Measurements from ENCODE around the gene ZNF580.

Gene ZNF580

GRCh38 chr19:55624109-55625003, 16.4 kb upstream of the ZNF580 start, which contains the start of gene ZNF784:
TSS of gene ZNF784 (minus strand) at chr19:55624566. CDS start at chr19:55624561, 5 bp downstream.
- peak within 1 kb of the TSS; percentile 86 for H3K4me2 ChIP-seq (ENCODE audit: insufficient read depth, low read length, poor library complexity, severe bottlenecking)
- peaks cover 13 to 24% of the 10 kb centered on the region in 2 donors for H3K36me3 ChIP-seq (replicated peaks in 1 of 2; ENCODE audit: control insufficient read depth in 2 of 2, insufficient read depth in 2 of 2, low read length in 2 of 2)
- no peak within 1 kb of the TSS for H4K91ac ChIP-seq (ENCODE audit: low read depth, low read length, poor library complexity)
- peaks cover 0 to 6% of the 10 kb centered on the region in 2 donors for H3K4me1 ChIP-seq (ENCODE audit: control insufficient read depth in 2 of 2, insufficient read depth in 1 of 2, low read depth in 1 of 2, low read length in 2 of 2)
- no peak within 1 kb of the TSS for H2BK120ac ChIP-seq (ENCODE audit: low read depth, low read length)
- H2BK12ac ChIP-seq (ENCODE audit: low read length), result no peak within 1 kb of the TSS
- H3K4me3 ChIP-seq (ENCODE audit: low read length in 2 of 2), result peak within 1 kb of the TSS; percentile 79 to 81
- no peak within 1 kb of the TSS for H4K8ac ChIP-seq (ENCODE audit: low read depth, low read length)
- peak within 1 kb of the TSS; percentile 7 for H2BK15ac ChIP-seq (ENCODE audit: low read length)
- no peaks in the 10 kb centered on the region for H3K79me1 ChIP-seq (ENCODE audit: low read depth, low read length)
- peak; percentile 96 for DNase-seq (ENCODE audit: low spot score)
- WGBS, 2 donors (ENCODE audit: extremely low coverage in 2 of 2, insufficient read length in 2 of 2, insufficient replicate concordance in 1 of 2), result no CpG with 5 or more reads among the region's 56 CpGs
- H3K9ac ChIP-seq (ENCODE audit: low read depth, low read length, poor library complexity), result peak within 1 kb of the TSS; percentile 72
- H3K23ac ChIP-seq (ENCODE audit: low read depth, low read length, poor library complexity), result peak within 1 kb of the TSS; percentile 78
- H2AK5ac ChIP-seq (ENCODE audit: low read depth, low read length), result no peak within 1 kb of the TSS
- peak within 1 kb of the TSS; percentile 96 for H3K18ac ChIP-seq (ENCODE audit: low read length)
- no peaks in the 10 kb centered on the region for H3K9me3 ChIP-seq (replicated peaks in 1 of 2; ENCODE audit: control insufficient read depth in 2 of 2, insufficient read depth in 1 of 2, low read depth in 1 of 2, low read length in 2 of 2)
- H3K27me3 ChIP-seq (ENCODE audit: control insufficient read depth in 3 of 3, insufficient read depth in 3 of 3, low read depth in 1 of 3, low read length in 3 of 3), result no peaks in the 10 kb centered on the region
- H3K4ac ChIP-seq (ENCODE audit: low read length), result no peak within 1 kb of the TSS
- peak within 1 kb of the TSS; percentile 96 for H3K27ac ChIP-seq (replicated peaks; ENCODE audit: low read length)
- H3K14ac ChIP-seq (ENCODE audit: low read length), result no peak within 1 kb of the TSS
- H2BK5ac ChIP-seq (ENCODE audit: low read length), result no peak within 1 kb of the TSS
- H2AFZ ChIP-seq (ENCODE audit: low read length), result peak within 1 kb of the TSS; percentile 94

DNA sequence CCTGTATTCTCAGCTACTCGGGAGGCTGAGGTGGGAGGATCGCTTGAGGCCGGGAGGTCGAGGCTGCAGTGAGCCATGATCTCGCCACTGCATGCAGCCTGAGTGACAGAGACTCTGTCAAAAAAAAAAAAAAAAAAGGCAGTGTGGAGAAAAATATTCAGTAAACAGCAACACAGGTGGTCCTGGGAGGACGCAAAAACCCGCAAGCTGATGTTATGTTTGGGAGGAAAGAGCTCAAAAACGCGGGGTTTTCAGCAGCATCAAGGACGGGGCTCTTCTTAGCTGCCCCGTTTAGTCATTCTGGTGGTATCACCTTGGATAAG, 15.8 kb upstream of the ZNF580 start:
- H3K14ac ChIP-seq (ENCODE audit: low read length), result no peak overlapping the region
- no peak for DNase-seq (ENCODE audit: low spot score)
- H2AK5ac ChIP-seq (ENCODE audit: low read depth, low read length), result no peak overlapping the region
- H3K36me3 ChIP-seq (replicated peaks in 1 of 2; ENCODE audit: control insufficient read depth in 2 of 2, insufficient read depth in 2 of 2, low read length in 2 of 2), result peaks cover 10 to 20% of the 10 kb centered on the region in 2 donors
- H3K4ac ChIP-seq (ENCODE audit: low read length), result no peak overlapping the region
- H3K9ac ChIP-seq (ENCODE audit: low read depth, low read length, poor library complexity), result no peak overlapping the region
- peak overlapping the region; percentile 77 for H3K23ac ChIP-seq (ENCODE audit: low read depth, low read length, poor library complexity)
- no peak overlapping the region for H2BK12ac ChIP-seq (ENCODE audit: low read length)
- H3K4me2 ChIP-seq (ENCODE audit: insufficient read depth, low read length, poor library complexity, severe bottlenecking), result peak overlapping the region; percentile 86
- peak overlapping the region; percentile 61 for H3K27ac ChIP-seq (replicated peaks; ENCODE audit: low read length)
- no CpG with 5 or more reads among the region's 11 CpGs for WGBS, 2 donors (ENCODE audit: extremely low coverage in 2 of 2, insufficient read length in 2 of 2, insufficient replicate concordance in 1 of 2)
- peak overlapping the region; percentile 7 for H2BK15ac ChIP-seq (ENCODE audit: low read length)
- H3K4me3 ChIP-seq (ENCODE audit: low read length in 2 of 2), result peak overlapping the region; percentile 60 to 79
- no peaks in the 10 kb centered on the region for H3K79me1 ChIP-seq (ENCODE audit: low read depth, low read length)
- H2AFZ ChIP-seq (ENCODE audit: low read length), result peak overlapping the region; percentile 94
- H2BK120ac ChIP-seq (ENCODE audit: low read depth, low read length), result no peak overlapping the region
- no peak overlapping the region for H2BK5ac ChIP-seq (ENCODE audit: low read length)
- no peaks in the 10 kb centered on the region for H3K9me3 ChIP-seq (replicated peaks in 1 of 2; ENCODE audit: control insufficient read depth in 2 of 2, insufficient read depth in 1 of 2, low read depth in 1 of 2, low read length in 2 of 2)
- H3K27me3 ChIP-seq (ENCODE audit: control insufficient read depth in 3 of 3, insufficient read depth in 3 of 3, low read depth in 1 of 3, low read length in 3 of 3), result no peaks in the 10 kb centered on the region
- H3K4me1 ChIP-seq (ENCODE audit: control insufficient read depth in 2 of 2, insufficient read depth in 1 of 2, low read depth in 1 of 2, low read length in 2 of 2), result peaks cover 0 to 6% of the 10 kb centered on the region in 2 donors
- H4K8ac ChIP-seq (ENCODE audit: low read depth, low read length), result no peak overlapping the region
- peak overlapping the region; percentile 77 for H3K18ac ChIP-seq (ENCODE audit: low read length)
- H4K91ac ChIP-seq (ENCODE audit: low read depth, low read length, poor library complexity), result no peak overlapping the region

DNA sequence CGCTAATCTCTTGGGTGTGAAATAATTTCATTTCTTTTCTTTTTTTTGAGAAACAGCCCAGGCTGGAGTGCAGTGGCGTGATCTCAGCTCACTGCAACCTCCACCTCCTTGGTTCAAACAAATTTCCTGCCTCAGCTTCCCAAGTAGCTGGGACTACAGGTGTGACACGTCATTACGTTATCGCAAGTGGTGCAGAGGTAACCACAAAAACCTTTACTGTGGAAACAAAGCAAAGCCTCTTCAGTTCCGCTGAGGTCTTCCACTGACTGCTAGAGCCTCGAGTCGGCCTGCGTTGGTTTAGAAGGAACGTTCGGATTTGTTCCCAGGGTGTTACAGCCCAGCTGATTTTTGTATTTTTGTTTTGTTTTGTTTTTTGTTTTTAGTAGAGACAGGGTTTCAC, 14.5 kb upstream of the ZNF580 start:
- Histone ChIP-seq H4K91ac (ENCODE audit: low read depth, low read length, poor library complexity) (no peak overlapping the region), H3K4me3 (ENCODE audit: low read length in 2 of 2) (no peak overlapping the region), H3K4me1 (ENCODE audit: control insufficient read depth in 2 of 2, insufficient read depth in 1 of 2, low read depth in 1 of 2, low read length in 2 of 2) (peaks cover 0 to 6% of the 10 kb centered on the region in 2 donors), H3K4ac (ENCODE audit: low read length) (no peak overlapping the region), H2BK12ac (ENCODE audit: low read length) (no peak overlapping the region), H3K23ac (ENCODE audit: low read depth, low read length, poor library complexity) (no peak overlapping the region), H3K27me3 (ENCODE audit: control insufficient read depth in 3 of 3, insufficient read depth in 3 of 3, low read depth in 1 of 3, low read length in 3 of 3) (no peaks in the 10 kb centered on the region), H3K9ac (ENCODE audit: low read depth, low read length, poor library complexity) (no peak overlapping the region), H3K9me3 (replicated peaks in 1 of 2; ENCODE audit: control insufficient read depth in 2 of 2, insufficient read depth in 1 of 2, low read depth in 1 of 2, low read length in 2 of 2) (no peaks in the 10 kb centered on the region), H3K36me3 (replicated peaks in 1 of 2; ENCODE audit: control insufficient read depth in 2 of 2, insufficient read depth in 2 of 2, low read length in 2 of 2) (peaks cover 3 to 7% of the 10 kb centered on the region in 2 donors), H3K4me2 (ENCODE audit: insufficient read depth, low read length, poor library complexity, severe bottlenecking) (no peak overlapping the region), H3K79me1 (ENCODE audit: low read depth, low read length) (no peaks in the 10 kb centered on the region), H2AFZ (ENCODE audit: low read length) (no peak overlapping the region), H2BK15ac (ENCODE audit: low read length) (no peak overlapping the region), H2BK5ac (ENCODE audit: low read length) (no peak overlapping the region), H3K14ac (ENCODE audit: low read length) (no peak overlapping the region), H2AK5ac (ENCODE audit: low read depth, low read length) (no peak overlapping the region), H3K18ac (ENCODE audit: low read length) (no peak overlapping the region), H4K8ac (ENCODE audit: low read depth, low read length) (no peak overlapping the region), H2BK120ac (ENCODE audit: low read depth, low read length) (no peak overlapping the region), H3K27ac (replicated peaks; ENCODE audit: low read length) (no peak overlapping the region)
- no peak for DNase-seq (ENCODE audit: low spot score)
- no CpG with 5 or more reads among the region's 11 CpGs for WGBS, 2 donors (ENCODE audit: extremely low coverage in 2 of 2, insufficient read length in 2 of 2, insufficient replicate concordance in 1 of 2)

- Histone ChIP-seq H2BK120ac (ENCODE audit: low read depth, low read length) (no peak overlapping the region), H3K27ac (replicated peaks; ENCODE audit: low read length) (no peak overlapping the region), H3K27me3 (ENCODE audit: control insufficient read depth in 3 of 3, insufficient read depth in 3 of 3, low read depth in 1 of 3, low read length in 3 of 3) (no peaks in the 10 kb centered on the region), H3K36me3 (replicated peaks in 1 of 2; ENCODE audit: control insufficient read depth in 2 of 2, insufficient read depth in 2 of 2, low read length in 2 of 2) (no peaks in the 10 kb centered on the region), H3K23ac (ENCODE audit: low read depth, low read length, poor library complexity) (no peak overlapping the region), H4K8ac (ENCODE audit: low read depth, low read length) (no peak overlapping the region), H3K79me1 (ENCODE audit: low read depth, low read length) (peaks cover 18% of the 10 kb centered on the region), H3K9ac (ENCODE audit: low read depth, low read length, poor library complexity) (no peak overlapping the region), H3K14ac (ENCODE audit: low read length) (no peak overlapping the region), H3K4me2 (ENCODE audit: insufficient read depth, low read length, poor library complexity, severe bottlenecking) (no peak overlapping the region), H2BK12ac (ENCODE audit: low read length) (no peak overlapping the region), H3K9me3 (replicated peaks in 1 of 2; ENCODE audit: control insufficient read depth in 2 of 2, insufficient read depth in 1 of 2, low read depth in 1 of 2, low read length in 2 of 2) (no peaks in the 10 kb centered on the region), H3K4me3 (ENCODE audit: low read length in 2 of 2) (no peak overlapping the region), H2AFZ (ENCODE audit: low read length) (peak overlapping the region; percentile 68), H3K4ac (ENCODE audit: low read length) (no peak overlapping the region), H2AK5ac (ENCODE audit: low read depth, low read length) (peak overlapping the region; percentile 7), H4K91ac (ENCODE audit: low read depth, low read length, poor library complexity) (no peak overlapping the region), H2BK5ac (ENCODE audit: low read length) (no peak overlapping the region), H2BK15ac (ENCODE audit: low read length) (peak overlapping the region; percentile 79), H3K4me1 (ENCODE audit: control insufficient read depth in 2 of 2, insufficient read depth in 1 of 2, low read depth in 1 of 2, low read length in 2 of 2) (peaks cover 9 to 11% of the 10 kb centered on the region in 2 donors), H3K18ac (ENCODE audit: low read length) (peak overlapping the region; percentile 78)
- no CpG with 5 or more reads among the region's 3 CpGs for WGBS, 2 donors (ENCODE audit: extremely low coverage in 2 of 2, insufficient read length in 2 of 2, insufficient replicate concordance in 1 of 2)
- DNase-seq (ENCODE audit: low spot score), result peak; percentile 92
Measured at GRCh38 chr19:55632463-55632834, 8.4 kb upstream of the ZNF580 start.
